ENCODE measurements around the gene TNFSF15.

The TNFSF15 gene

GRCh38 chr9:114805670-114806525, at the start of gene TNFSF15:
Gene TNFSF15 (minus strand): TSS chr9:114806039. CDS start chr9:114806012, 27 bp downstream.
- no peak for FAIRE-seq

GRCh38 chr9:114855488-114855887, 49.6 kb upstream of the TNFSF15 start:
- no peak for FAIRE-seq

GRCh38 chr9:114854736-114855355, 49.0 kb upstream of the TNFSF15 start:
- no peak for FAIRE-seq

- no peak for FAIRE-seq
Measured at GRCh38 chr9:114853071-114853855, 47.4 kb upstream of the TNFSF15 start.

- FAIRE-seq, result no peak
Measured at GRCh38 chr9:114852050-114852594, 46.3 kb upstream of the TNFSF15 start.

- FAIRE-seq, result no peak
Measured at GRCh38 chr9:114851306-114851705, 45.5 kb upstream of the TNFSF15 start.

GRCh38 chr9:114850871-114851270, 45.0 kb upstream of the TNFSF15 start:
- no peak for FAIRE-seq

- no peak for FAIRE-seq
Measured at GRCh38 chr9:114849450-114849849, 43.6 kb upstream of the TNFSF15 start.

GRCh38 chr9:114847492-114848417, 41.9 kb upstream of the TNFSF15 start:
- FAIRE-seq, result no peak

GRCh38 chr9:114845373-114845772, 39.5 kb upstream of the TNFSF15 start:
- no peak for FAIRE-seq

- no peak for FAIRE-seq
Measured at GRCh38 chr9:114844766-114845165, 38.9 kb upstream of the TNFSF15 start.

GRCh38 chr9:114837923-114838322, 32.1 kb upstream of the TNFSF15 start:
- FAIRE-seq, result no peak

- no peak for FAIRE-seq
Measured at GRCh38 chr9:114836769-114837168, 30.9 kb upstream of the TNFSF15 start.

GRCh38 chr9:114834386-114834785, 28.5 kb upstream of the TNFSF15 start:
- no peak for FAIRE-seq

- FAIRE-seq, result no peak
Measured at GRCh38 chr9:114830546-114830945, 24.7 kb upstream of the TNFSF15 start.

GRCh38 chr9:114829574-114830440, 24.0 kb upstream of the TNFSF15 start:
- no peak for FAIRE-seq

GRCh38 chr9:114828303-114828650, 22.4 kb upstream of the TNFSF15 start:
- no peak for FAIRE-seq

GRCh38 chr9:114827641-114828302, 21.9 kb upstream of the TNFSF15 start:
- no peak for FAIRE-seq

- no peak for FAIRE-seq
Measured at GRCh38 chr9:114826431-114826830, 20.6 kb upstream of the TNFSF15 start.

GRCh38 chr9:114825126-114825795, 19.4 kb upstream of the TNFSF15 start:
- FAIRE-seq, result no peak
